Dermis microvascular lymphatic vessel endothelial cell (primary cell): ENCODE measurements around the gene SLC23A3. TPM values are rescaled to one million over a fixed set of nuclear protein-coding genes. Genes with fewer than 3 reads are reported as not detected.

ENCODE experiments used
- DNase-seq, 2 donors: peaks; one replicate each; pipeline versions ENCODE4 v3.0.0 to v3.0.0-alpha.2; 2010; ENCODE audit warnings: low read depth in 2 of 2
- total RNA-seq: library from RNA; depleted of rRNA; stranded (reverse); fragments of >200 nt; gene quantifications from 2 replicates; pipeline ENCODE4 v1.2.1, GENCODE V29; 2014

SLC23A3 gene, protein sequence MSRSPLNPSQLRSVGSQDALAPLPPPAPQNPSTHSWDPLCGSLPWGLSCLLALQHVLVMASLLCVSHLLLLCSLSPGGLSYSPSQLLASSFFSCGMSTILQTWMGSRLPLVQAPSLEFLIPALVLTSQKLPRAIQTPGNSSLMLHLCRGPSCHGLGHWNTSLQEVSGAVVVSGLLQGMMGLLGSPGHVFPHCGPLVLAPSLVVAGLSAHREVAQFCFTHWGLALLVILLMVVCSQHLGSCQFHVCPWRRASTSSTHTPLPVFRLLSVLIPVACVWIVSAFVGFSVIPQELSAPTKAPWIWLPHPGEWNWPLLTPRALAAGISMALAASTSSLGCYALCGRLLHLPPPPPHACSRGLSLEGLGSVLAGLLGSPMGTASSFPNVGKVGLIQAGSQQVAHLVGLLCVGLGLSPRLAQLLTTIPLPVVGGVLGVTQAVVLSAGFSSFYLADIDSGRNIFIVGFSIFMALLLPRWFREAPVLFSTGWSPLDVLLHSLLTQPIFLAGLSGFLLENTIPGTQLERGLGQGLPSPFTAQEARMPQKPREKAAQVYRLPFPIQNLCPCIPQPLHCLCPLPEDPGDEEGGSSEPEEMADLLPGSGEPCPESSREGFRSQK
- 0.64 and 0.89 TPM in 2 replicates for total RNA-seq

DNA sequence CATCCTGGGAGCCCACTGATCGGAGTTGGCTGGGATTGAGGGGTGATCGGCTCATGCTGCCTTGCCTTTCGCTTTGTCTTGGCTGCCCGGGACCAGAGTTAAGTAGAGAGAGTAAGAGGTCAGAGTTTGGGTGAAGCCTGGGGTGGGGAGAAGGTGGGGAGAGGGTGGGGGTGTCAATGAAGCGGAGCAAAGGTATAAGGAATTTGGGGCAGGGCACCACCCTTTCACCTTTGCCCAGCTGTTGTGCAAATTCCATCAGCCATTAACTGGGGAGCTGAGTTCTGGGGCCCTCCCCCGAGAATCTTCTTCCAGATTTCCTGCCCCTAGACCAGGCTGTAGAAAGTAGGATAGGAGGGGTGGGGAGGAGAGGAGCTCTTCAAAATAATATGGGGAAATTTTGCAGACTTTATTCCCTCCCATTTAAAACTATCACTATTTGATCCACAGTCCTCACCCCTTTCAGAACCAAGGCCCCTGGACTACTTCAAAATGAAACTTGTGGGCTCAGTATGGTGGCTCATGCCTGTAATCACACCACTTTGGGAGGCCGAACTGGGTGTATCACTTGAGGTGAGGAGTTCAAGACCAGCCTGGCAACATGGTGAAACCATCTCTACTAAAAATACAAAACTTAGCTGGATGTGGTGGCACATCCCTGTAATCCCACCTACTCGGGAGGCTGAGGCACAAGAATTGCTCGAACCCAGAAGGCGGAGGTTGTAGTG lies at the start of gene SLC23A3:
Gene SLC23A3, minus strand, starts transcription at position 100 of the 725 bp plus-strand sequence. Its CDS starts 45 bp downstream, at position 55.
- DNase-seq = no peak

DNA sequence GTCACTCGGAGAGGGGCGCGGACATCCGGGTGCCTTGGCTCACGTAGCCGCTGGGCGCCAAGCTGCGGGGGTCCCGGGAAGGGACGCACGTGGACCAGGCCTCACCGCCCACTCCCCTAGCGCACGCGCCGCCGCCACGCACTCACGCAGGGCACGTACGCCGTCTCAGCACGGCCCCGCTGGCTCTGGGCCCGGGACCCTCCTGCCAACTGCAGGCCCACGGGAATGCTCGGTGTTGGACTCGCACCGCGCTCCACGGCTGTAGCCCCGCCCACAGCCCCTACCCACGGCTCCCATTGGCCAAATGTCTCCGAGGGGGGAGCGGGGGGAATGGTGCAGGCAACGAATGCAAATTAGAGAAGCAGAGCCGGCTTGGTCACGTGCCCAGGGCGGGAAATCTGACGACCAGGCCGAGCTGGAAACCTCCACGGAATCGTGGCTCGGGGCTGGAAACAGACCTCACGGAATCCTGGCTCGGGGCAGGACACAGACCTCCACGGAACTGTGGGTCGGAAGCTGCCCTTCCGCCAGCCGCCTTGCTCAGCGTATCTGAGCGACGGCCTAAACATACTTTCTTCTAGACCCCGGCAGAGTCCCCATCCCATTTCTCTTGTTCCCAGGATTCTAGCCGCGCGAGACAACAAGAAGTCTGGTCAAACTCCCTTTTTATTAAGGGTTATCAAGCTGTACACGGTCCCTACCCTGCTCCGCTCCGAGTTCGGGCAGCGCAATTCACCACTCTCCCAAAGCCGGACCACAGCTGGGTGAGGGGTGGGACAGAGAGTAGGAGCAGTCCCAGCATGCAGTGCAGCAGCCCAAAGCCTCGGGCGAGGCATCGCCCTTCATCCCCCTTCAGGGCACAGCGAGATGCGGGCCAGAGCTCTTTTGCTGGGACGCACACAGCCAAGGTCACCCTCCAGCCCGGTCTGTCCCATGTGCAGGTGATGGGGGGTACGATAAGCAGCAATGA lies 49.2 kb upstream of the SLC23A3 start, which contains the start of gene ABCB6:
Gene ABCB6, minus strand, starts transcription at position 227 of the 970 bp plus-strand sequence. CDS start 285 bp downstream, outside the sequence.
- peak; percentile 83 to 93 for DNase-seq

GRCh38 chr2:219218217-219218731 lies 48.4 kb upstream of the SLC23A3 start:
- DNase-seq = peak in 1 of 2 donors; percentile 79

DNA sequence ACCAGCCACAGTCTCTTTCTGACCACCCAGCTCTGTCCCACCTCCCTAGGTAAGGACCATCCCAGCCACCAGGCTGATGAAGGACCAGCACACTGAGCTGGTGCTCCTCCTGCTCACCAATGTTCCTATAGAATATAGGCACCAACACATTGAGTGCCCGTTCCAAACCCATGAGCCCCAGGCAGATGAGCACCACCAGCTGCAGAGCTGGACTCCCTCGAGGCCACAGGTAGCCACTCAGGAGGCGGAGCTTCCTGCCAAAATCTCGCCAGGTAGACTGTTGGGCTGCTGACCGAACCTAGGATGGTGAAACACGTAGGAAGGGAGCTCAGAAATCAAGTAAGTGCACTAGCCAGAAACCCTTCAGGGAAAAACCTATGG lies 46.7 kb upstream of the SLC23A3 start:
- no peak for DNase-seq

DNA sequence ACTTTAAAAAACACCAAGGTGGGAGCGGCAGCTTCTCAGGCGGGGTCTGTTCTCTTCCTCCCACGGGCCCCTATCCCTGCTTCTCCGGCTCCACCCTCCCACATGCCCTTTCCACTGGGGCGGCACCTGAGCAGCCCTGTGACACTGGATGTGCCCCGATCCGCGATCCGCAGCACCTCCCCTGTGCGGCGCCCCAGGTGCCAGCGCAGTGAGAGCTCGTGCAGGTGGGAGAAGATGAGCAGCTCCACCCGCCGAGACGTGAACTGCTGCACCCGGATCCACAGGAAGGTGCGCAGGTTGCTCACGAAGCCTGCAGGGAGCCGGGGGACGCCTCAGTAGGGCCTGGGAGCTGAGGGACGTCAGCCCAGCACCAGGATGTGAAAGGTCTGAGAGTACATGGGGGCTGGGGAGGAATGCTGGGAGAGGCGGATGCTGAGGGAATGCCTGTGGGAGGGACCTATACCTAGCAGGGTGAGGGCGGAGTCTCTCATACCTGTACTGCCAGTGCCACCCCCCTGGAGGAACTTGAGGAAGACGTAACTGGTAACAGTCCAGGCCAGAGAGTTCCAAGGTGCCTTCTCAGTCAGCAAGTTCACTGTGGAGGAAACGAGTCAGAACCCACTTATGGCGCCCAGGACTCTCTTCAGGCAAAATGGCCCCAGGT lies 46.2 kb upstream of the SLC23A3 start:
- DNase-seq = no peak

- DNase-seq = no peak
Observed at GRCh38 chr2:219214786-219215185, 45.0 kb upstream of the SLC23A3 start.

- no peak for DNase-seq
Observed at GRCh38 chr2:219214141-219214540, 44.3 kb upstream of the SLC23A3 start.

GRCh38 chr2:219213486-219214071 lies 43.8 kb upstream of the SLC23A3 start:
- no peak for DNase-seq

DNA sequence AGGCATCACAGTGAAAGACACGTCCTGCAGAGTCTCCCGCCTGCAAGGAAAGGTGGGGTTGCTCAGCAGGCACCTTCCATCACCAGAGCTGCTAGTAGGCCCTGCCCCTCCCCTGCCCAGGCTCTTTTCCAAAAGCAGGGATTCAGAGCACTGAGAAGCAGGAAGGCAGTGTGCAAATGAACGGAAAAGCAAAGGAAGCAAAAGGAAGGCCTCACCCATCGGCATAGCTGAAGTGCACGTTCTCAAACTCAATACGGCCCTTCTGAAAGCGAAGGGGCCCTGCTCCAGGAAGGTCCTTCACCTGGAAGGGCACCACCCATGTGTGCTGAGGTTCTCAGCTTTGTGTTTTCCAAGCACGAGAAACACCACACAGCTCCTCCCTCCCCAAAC lies 43.2 kb upstream of the SLC23A3 start:
- DNase-seq = no peak

DNA sequence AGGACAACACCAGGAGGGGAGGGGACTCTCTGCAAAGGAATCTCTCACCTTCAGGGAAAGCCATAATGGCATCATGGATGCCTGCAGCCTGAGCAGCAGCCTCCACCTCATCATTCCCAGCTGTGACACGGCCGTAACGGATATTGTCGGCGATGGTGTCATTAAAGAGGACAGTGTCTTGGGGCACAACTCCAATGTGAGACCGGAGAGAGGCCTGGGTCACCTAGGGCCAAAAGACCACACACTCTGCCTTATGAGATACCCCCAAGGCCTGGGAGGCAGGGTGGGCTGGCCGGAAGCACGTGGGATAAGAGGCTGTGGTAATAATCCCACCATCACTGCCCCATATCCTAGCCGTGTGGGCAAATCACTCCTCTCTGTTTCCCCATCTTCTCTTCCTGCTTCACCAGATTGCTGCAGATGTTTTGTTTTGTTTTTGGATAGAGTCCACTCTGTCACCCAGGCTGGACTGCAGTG lies 41.1 kb upstream of the SLC23A3 start:
- no peak for DNase-seq

DNA sequence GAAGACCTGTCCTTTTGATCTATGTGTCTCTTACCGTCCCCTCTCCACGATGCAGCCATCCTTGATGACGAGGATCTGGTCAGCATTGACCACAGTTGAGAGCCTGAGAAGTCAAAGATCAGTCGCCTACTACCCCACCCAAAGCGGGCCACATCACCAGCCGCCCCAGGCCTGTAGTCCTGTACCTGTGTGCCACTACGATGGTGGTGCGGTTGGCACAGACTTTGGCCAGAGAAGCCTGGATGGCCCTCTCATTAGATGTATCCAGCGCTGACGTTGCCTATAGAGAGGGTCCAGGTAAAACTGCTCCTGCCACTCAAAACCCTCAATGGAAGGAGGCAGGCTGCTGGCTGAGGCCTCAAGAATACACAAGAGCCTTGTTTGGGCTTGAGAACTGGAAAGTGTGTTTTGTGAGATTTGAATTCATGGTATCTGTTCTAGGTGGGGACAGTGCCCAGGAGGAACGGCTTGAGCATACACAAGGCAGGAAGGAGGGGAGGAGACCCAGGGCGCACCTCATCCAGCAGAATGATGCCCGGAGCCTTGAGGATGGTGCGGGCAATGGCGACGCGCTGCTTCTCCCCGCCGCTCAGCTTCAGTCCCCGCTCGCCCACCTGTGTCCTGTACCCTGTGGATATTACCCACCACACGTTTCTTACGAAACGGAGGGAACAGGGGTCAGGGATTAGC lies 40.5 kb upstream of the SLC23A3 start:
- DNase-seq = no peak

DNA sequence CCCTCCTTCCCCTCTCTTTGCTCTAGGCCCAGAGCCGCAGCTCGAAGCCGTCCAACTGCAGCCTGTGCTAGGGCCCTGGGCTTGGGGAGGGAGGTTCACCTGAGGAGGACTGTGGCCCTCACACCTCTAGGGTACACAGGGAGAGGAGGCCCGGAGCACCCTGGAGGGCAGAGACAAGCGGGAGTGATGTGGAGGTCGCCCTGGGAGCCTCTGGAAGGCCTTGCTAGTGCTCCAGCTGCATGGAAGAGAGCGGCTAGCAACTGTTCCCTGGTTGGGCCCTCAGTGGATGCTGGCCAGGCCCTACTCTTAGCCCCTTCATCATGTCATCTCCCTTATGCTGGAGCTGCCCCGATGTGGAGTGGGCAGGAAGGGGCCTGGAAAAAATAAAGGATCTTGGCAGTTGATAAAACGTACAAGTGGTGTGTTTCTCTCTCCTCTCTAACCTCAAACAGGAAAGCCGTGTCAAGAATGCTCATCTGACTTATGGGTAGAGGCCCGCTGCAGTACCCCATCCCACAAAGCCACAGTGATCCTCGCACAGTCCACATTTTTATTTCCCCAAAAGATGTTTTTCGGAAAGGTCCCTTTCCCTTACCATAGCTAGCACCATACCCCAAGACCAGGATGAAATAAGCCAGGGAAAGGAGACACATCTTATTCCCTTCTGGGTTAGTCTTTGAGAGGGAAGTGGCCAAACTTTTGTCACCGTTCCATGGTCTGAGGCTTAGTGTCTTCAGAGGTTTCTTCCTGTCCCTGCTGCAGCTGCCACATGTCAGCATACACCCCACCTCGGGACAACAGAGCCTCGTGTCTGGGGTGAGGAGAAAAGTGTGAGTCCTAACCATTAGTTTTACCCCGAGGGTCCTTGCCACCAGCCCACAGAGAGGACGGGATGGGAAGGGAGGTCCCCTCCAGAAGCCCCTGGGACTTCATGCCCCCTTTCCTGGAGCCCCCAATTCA lies 39.7 kb upstream of the SLC23A3 start:
- DNase-seq = no peak

DNA sequence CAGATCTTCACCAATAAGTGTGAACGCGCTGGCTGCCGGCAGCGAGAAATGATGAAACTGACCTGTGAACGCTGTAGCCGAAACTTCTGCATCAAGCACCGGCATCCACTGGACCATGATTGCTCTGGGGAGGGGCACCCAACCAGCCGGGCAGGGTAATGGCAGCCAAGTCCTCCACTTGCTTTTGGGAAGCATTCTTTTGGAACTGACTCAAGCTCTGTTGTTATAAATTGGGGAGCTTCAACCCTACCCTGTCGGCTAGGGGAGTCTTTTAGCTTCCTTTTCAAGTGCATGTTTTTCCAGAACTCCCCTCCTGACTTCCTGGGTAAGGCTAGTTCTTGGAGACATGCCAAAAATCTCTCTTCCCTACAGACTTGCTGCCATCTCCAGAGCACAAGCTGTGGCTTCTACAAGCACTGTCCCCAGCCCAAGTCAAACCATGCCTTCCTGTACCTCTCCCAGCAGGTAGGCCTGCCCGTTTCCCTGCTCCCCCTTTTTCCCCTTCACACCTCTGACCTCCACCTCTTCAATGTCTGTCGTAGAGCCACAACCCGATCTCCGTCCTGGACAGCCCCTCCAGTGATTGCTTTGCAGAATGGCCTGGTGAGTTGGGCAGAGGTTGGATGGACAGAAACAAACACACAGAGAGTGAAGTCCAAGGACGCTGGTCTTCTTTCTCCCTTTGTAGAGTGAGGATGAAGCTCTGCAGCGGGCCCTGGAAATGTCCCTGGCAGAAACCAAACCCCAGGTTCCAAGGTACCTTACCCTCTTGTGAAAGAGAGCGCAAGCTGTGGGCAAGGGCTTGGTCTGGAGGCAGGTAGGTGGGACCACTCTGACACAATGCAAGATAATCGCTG lies 38.3 kb upstream of the SLC23A3 start:
- peak in 1 of 2 donors; percentile 49 for DNase-seq

DNA sequence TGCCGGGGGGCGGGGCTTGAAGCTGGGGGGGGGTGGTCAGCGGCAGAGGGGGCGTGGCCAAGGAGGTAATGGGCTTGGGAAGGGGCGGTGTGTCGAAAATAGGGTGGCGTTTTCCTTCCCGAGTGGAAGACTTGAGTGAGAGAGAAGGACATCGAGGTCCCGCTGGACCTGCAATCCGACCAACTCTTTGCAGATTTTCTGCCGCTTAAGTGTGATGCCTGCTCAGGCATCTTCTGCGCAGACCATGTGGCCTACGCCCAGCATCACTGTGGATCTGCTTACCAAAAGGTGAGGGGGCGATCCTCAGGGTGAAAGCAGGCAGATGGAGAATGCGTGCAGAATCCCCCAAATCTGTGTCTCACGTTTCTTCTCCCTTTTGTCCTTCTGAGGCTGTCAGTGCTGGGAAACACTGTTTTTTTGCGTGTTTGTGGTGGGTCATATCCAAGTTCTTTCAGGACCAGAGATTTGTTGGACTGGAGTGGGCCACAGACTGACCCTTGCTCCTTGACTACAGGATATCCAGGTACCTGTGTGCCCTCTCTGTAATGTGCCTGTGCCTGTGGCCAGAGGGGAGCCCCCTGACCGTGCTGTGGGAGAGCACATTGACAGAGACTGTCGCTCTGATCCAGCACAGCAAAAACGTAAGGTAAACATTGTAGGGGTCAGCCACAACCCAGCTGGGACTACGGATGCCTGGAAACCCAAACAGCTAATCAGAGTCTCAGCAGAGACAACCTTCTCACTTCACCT lies 37.5 kb upstream of the SLC23A3 start:
- no peak for DNase-seq

DNA sequence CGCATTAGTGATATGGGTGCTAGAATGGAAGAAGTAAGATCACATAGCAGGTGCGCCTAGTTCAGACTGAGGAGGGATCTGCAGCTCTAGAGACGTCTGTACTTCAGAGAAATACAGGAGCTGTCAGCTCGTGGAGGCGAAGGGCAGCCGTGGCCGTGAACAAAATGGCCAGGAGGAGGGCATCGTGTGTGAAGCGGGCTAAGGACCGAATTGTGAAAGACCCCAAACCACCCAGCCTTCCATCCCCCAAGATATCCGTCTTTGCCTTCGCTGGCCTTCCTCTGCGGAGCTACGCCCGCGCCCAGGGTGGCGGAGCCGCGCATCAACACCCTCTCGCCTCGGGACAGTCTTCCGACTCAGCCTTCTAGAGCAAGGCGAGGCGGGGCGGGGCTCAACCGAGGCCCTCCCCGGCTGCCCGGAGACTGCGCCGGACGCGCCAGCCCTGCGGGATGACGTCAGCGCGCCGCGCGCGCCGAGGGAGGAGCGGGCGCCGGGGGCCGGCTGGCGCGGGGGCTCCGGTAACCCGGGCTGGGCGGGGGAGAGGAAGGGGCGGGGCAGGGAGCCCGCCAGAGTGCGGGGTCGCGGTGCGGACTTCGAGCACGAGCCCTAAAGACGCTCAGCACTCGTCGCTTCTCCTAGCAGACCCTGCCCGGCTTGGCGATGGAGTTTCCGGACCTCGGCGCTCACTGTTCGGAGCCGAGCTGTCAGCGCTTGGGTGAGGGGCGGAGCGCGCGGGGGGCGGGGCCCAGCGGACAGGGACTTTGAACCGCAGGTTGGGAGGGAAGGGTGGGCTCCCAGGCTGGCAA lies 36.7 kb upstream of the SLC23A3 start, which contains the start of gene ZFAND2B:
Gene ZFAND2B, plus strand, starts transcription at position 455 of the 806 bp plus-strand sequence. Its CDS starts 206 bp downstream, at position 661.
- DNase-seq = peak; percentile 69 to 94
